Medulla oblongata (tissue), 1 donor: ENCODE results near the gene C7.

Experiments
- DNase-seq: peaks from one replicate; pipeline ENCODE4 v3.0.0-alpha.2; 2015; ENCODE audit errors: extremely low spot score

C7 gene

GRCh38 chr5:40916226-40916625 is 6.9 kb downstream of the C7 start:
- DNase-seq: no peak

GRCh38 chr5:40928886-40929448 is 19.7 kb downstream of the C7 start:
- DNase-seq: no peak

- DNase-seq: no peak
These were observed 23.5 kb downstream of the C7 start for GRCh38 chr5:40932766-40933165.

- DNase-seq: no peak
These were observed 27.8 kb downstream of the C7 start for GRCh38 chr5:40937075-40937474.

- no peak for DNase-seq
These were observed 30.5 kb downstream of the C7 start for GRCh38 chr5:40939753-40940152.

- DNase-seq: no peak
These were observed 35.8 kb downstream of the C7 start for GRCh38 chr5:40945111-40945510.

- DNase-seq: no peak
These were observed 46.0 kb downstream of the C7 start for GRCh38 chr5:40955313-40955712.

GRCh38 chr5:40957048-40957447 is 47.8 kb downstream of the C7 start:
- DNase-seq: no peak

GRCh38 chr5:40958811-40959210 is 49.5 kb downstream of the C7 start:
- DNase-seq: no peak

- DNase-seq: no peak
These were observed 50.7 kb downstream of the C7 start for GRCh38 chr5:40960037-40960436.

GRCh38 chr5:40962207-40962955 is 53.1 kb downstream of the C7 start:
- DNase-seq: no peak

GRCh38 chr5:40972434-40972833 is 63.1 kb downstream of the C7 start:
- DNase-seq: no peak

- no peak for DNase-seq
These were observed 64.2 kb downstream of the C7 start for GRCh38 chr5:40973364-40974004.

GRCh38 chr5:40976041-40976440 is 66.7 kb downstream of the C7 start:
- DNase-seq: no peak

GRCh38 chr5:40976836-40977235 is 67.5 kb downstream of the C7 start:
- no peak for DNase-seq

GRCh38 chr5:40981420-40981819 is 72.1 kb downstream of the C7 start:
- DNase-seq: no peak

GRCh38 chr5:40983781-40984180 is 74.5 kb downstream of the C7 start:
- no peak for DNase-seq

- DNase-seq: no peak
These were observed 75.6 kb downstream of the C7 start for GRCh38 chr5:40984884-40985283.

GRCh38 chr5:40985501-40985900 is 76.2 kb downstream of the C7 start:
- no peak for DNase-seq

GRCh38 chr5:40986666-40987065 is 77.4 kb downstream of the C7 start:
- DNase-seq: no peak

GRCh38 chr5:40987349-40987748 is 78.1 kb downstream of the C7 start:
- no peak for DNase-seq

- no peak for DNase-seq
These were observed 79.6 kb downstream of the C7 start for GRCh38 chr5:40988746-40989510.
